ENCODE data around the gene MDFIC.
"Not testable (repeated sequence)": the region's sequence is repeated elsewhere in the genome, so short reads cannot be mapped to it uniquely, and the experiment has no call there.

Gene MDFIC, protein sequence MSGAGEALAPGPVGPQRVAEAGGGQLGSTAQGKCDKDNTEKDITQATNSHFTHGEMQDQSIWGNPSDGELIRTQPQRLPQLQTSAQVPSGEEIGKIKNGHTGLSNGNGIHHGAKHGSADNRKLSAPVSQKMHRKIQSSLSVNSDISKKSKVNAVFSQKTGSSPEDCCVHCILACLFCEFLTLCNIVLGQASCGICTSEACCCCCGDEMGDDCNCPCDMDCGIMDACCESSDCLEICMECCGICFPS

DNA sequence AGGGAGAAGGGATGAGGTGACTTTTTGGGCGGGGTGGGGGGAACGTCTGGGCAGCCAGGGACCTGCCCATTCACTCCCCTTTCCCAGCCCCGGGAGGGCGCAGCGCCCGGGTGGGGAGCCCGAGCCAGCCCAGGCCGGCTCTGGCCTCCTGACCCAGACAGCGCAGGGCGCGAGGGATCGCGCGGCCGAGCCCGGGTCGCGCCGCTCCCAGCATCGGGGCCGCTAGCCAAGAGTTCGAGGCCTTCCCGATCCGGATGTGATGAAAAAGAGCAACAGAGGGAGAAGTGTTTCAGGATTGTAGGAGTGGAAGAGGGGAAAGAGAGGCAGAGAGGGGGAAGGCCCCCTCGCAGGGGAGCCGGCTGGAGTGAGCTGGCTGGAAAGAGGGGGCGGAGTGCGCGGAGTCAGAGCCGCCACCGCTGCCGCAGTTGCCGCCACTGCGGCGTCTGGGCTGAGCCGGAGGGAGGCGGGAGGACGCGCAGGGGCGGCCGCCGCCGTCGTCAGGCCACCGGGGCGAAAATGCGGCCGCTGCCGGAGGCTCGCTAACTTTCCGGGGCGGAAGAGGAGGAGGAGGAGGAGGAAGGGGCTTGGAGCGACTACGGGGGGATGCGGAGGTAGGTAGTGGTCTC is at the start of gene MDFIC:
Gene MDFIC, plus strand, starts transcription at position 69 of the 626 bp plus-strand sequence. CDS start 940 bp downstream, outside the sequence.
- DNase-seq, result peak; percentile 30

- no peak for DNase-seq
These were observed 47.7 kb upstream of the MDFIC start for GRCh38 chr7:114874170-114874569.

DNA sequence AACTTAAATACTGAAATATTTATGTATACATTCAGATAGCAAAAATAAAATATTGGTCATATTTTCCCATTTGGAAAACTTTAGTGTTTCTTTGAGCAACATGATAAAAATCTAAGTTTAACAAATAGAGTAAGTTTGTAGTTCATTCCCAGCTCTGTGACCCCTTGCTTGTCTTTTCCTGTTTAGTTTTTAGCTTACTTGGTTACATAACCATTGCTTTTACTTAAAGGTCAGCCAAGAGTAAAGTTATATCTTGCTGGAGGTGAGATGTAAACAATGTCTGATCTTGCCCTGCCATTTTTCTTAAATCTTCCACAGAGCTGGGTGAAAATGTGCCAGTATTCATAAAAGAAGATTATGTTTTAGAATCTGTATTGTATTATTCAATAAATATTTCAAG is 46.7 kb upstream of the MDFIC start:
- DNase-seq, result no peak

DNA sequence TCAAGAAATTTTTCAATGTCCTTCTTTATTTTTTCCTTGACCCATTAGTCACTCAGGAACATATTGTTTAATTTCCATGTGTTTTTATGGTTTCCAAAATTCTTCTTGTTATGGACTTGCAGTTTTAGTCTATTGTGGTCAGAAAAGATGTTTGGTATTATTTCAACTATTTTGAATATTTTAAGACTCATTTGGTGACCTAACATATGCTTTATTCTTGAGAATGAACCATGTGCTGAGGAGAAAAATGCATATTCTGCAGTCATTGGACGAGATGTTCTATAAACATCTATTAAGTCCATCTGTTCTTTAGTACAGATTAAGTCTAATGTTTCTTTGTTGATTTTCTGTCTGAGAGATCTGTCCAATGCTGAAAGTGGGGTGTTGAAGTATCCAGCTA is 42.3 kb upstream of the MDFIC start:
- DNase-seq, result no peak

DNA sequence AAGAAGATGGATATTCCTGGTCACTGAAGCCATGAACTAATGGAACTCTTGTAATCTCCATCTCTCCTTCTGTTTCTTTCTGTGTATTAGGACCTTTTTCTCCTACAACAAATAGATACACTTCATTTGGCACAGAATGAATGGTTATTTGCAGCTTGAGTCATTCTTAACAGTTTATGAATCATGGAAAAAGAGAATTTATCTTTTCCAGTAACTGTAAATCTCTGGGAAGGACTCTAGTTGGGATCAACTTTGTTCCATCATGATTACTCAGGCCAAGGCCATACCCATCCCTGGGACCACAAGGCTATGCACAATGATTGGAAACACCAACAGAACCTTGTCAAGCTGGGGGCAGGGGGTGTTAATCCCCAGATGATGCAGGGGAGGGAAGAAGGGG is 36.1 kb upstream of the MDFIC start:
- DNase-seq, result no peak

DNA sequence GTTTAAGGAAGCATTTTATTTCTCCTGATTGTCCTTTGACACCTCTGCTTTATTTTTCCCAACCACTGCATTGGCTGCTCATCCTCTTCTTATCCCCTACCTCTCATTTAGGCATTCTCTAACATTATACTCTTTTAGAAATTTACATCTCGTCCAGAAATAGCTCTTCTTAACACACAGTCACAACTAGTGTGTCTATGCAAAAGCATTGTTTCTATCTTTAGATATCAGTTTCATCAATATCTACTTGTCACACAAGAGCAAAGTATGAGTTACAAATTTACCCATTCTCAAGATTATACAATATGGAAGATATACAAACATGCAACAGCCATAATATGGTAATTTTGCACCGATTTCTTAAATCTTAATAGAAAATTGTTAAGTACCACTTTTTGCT is 35.7 kb upstream of the MDFIC start:
- DNase-seq, result no peak

GRCh38 chr7:114889116-114889515 is 32.8 kb upstream of the MDFIC start:
- DNase-seq, result not testable (repeated sequence)

- DNase-seq, result peak; percentile 3
These were observed 32.1 kb upstream of the MDFIC start for GRCh38 chr7:114889646-114890285.

DNA sequence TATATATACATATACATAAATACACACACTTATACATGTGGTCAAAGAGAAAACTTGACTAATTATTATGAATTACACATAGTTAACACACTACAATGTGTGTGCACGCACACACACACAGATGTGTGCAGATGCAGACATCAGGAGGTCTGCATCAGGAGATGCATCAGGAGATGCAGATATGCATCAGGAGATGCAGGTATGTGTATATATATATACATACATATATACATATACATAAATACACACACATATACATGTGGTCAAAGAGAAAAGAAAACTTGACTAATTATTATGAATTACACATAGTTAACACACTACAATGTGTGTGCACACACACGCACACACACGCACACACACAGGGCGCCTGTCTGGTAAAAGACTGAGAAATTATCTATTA is 31.3 kb upstream of the MDFIC start:
- no peak for DNase-seq

GRCh38 chr7:114900127-114900526 is 21.8 kb upstream of the MDFIC start:
- no peak for DNase-seq

DNA sequence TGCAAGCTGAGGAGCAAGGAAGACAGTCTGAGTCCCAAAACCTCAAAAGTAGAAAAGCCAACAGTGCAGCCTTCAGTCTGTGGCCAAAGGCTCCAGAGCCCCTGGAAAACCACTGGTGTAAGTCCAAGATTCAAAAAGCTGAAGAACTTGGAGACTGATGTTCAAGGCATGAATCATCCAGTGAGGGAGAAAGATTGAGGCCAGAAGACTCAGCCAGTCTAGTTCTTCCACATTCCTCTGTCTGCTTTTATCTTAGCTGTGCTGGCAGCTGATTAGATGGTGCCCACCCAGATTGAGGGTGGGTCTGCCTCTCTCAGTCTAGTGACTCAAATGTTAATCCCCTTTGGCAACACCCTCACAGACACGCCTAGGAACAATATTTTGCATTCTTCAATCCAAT is 20.1 kb upstream of the MDFIC start:
- no peak for DNase-seq

DNA sequence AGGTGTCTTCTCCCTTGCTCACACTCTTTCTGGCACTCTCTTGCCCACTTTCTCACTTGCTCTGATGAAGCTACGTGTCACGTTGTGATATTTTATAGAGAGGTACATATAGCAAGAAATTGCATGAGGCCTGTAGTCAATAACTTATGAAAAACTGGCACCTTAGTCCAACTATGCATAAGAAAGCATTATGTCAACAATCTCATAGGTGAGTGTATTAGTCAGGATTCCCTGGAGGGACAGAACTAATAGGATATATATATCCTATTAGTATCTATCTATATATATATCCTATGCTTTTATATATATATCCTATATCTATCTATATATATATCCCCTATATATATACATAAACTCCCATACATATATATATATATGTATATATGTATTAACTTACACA is 18.8 kb upstream of the MDFIC start:
- DNase-seq, result no peak

DNA sequence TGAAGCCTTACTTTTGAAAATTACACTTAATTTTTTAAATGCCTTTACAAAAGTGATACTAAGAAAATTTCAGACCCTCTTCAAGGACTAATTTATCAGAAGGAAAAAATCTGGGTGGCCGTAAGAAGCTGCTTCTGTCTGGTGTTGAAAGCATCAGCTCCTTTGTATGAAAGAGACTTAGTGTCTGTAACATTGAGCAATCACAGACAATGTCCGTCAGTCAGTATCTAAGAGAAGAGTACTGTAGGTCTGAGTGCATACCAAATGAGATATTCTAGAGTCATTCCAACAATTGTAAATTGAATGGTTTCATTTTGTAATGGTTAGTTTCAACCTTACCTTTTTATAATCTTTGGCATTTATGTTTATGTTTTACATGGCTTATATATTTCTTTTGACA is 11.1 kb upstream of the MDFIC start:
- DNase-seq, result no peak

DNA sequence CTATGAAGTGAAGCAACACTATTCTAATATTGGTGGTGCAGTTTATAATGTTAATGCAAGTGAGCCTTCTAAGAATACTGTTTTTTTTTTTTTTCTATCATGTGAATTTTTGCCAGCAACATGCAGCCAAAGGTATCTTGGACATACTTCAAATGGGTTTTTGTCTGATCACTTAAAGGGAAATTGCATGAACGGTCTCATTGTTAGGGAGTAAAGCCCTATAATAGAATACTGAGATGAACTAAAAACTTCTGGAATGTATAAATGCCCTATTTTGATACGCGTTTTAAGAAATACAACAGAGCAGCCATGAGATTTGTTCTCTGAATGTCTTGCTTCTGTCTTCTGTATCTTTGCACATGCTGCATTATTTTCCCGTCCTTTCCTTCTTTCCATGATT is 10.5 kb upstream of the MDFIC start:
- DNase-seq, result no peak

DNA sequence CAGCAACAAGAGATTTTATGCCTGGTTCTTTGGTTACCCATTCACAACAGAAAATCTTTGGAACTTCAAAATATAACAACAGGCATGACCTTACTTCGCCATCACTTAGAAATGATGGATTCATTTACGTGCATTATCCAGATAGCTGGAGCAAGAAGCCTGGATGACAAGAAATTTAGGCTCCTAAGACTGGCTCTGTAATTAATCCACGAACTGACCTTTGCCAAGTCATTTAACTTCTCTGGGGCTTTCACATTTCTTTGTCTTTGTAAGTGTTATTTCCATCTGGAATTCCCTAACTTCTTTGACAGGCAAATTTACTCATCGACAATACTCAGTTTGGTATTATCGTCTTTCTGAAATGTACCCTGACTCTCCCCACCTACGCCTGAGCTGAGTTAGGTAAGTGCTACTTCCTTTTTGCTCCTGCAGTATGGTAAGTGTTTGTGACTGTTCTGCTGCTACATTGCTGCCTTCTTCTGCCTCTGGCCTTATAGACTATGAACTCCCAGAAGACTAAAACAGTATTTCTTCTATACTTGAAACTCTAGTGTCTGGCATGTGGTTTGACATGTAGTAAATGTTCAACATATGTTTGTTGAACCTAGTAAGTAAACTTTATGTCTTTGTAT is 5.5 kb upstream of the MDFIC start:
- DNase-seq, result no peak

DNA sequence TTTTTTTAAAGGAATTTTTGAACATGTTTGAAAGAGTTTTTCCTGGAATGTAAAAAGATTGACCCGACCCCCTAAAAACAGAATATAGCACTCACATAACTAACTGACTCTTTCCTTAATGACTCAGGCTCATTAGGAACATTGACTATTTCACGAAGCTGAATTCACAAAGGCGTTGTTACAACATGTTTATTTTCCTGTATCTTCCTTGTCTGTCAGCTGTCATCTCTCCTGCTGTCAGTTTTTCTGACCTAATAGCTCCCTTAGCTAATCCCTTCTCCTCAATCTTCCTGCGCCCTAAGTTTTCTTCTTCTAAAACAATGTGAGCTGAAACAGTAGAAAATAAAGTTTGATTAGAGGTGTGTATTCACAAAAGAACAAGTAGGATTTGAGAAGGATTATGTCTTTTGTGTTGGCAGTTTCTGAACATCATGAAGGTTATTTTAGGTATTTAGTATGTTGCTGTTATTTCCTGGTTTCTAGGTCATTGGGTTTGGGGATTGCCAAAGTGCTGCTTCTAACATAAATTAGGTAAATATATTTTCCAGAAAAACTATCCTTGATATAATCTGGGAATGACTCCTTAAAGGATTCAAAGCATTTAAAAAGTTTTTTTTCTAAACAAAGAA is 4.6 kb upstream of the MDFIC start:
- DNase-seq, result no peak

DNA sequence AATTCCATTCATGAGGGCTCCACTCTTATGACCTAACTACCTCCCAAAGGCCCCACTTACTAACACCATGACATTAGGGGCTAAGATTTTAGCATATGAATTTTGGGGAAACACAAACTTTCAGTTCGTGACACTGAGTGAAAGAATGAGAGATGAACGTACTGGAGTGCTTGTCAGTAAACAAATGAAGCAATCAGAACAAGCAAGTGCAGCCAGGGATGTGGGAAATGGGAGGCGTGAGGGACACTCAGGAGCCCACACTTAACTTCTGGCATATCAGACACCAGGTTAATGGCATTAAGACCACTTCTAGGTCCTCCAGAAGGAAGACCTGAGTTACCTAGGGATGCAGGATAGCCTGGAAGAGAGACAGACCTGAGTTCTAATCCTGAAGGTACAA is 2.3 kb upstream of the MDFIC start:
- no peak for DNase-seq

- DNase-seq, result peak; percentile 23
These were observed 266 bp upstream of the MDFIC start for GRCh38 chr7:114921631-114922025.

DNA sequence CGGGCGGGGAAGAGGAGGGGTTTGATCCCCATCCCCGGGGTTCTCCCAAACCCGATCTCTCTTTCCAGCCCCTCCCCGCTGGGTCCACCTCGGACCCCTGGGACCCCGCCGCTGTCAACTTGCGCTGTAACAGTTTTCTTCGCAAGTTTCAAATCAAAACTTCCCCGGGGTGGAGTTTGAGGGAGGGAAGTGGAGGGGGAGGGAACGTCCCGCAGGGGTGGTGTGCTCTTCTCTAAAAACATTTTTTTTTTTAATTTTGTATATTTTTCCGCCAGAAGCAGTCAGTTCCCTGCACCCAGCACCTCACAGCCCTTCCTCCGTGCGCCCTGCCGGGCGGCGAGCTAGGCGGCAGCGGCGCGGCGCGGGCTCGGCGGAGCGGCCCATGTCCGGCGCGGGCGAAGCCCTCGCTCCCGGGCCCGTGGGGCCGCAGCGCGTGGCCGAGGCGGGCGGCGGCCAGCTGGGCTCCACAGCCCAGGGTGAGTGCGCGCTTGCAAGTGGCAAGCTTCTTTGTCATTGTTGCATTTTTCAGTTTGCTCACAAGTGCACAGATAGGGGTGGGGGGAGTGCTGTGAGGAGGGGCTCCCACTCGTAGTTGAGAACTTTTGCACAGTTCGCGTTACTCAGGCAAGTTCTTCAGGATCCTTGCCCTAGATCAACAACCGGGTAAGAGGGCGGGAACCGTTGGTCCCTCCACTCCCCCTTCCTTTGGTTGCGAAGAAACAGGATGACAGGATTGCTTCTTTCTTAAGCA is 933 bp downstream of the MDFIC start:
- peak; percentile 45 for DNase-seq

GRCh38 chr7:114923403-114923713 is 1.5 kb downstream of the MDFIC start:
- no peak for DNase-seq

- no peak for DNase-seq
These were observed 2.3 kb downstream of the MDFIC start for GRCh38 chr7:114924038-114924712.

- DNase-seq, result no peak
These were observed 3.5 kb downstream of the MDFIC start for GRCh38 chr7:114925434-114925833.
